GM11168 (cell line): ENCODE measurements around the gene S100A3.

ENCODE experiments used
- in situ Hi-C: fragments of 300-500 bp; cut with MboI; formaldehyde crosslinking; loops from one replicate; pipeline ENCODE4 v1.12.0; 2022; ENCODE audit warnings: low sequenced_read_pairs; ENCODE audit not compliant: unreplicated experiment

Gene S100A3

GRCh38 chr1:153519242-153519641, 29.8 kb downstream of the S100A3 start:
- in situ Hi-C loops: loop anchor here (5.0 to 25.0 kb wide), 2 partner anchors 103 to 468 kb away; partner anchors contain the start of genes JTB, RAB13 and RPS27

- in situ Hi-C loops: loop anchor here (5.0 to 25.0 kb wide), 2 partner anchors 107 to 472 kb away; partner anchors contain the start of genes JTB, RAB13 and RPS27
Measured at GRCh38 chr1:153515504-153516394, 33.3 kb downstream of the S100A3 start.

GRCh38 chr1:153513666-153514065, 35.4 kb downstream of the S100A3 start:
- in situ Hi-C loops: loop anchor here (25.0 kb wide), 1 partner anchor 474 kb away; the partner anchor contains the start of genes JTB, RAB13 and RPS27

- in situ Hi-C loops: loop anchor here (25.0 kb wide), 1 partner anchor 474 kb away; the partner anchor contains the start of genes JTB, RAB13 and RPS27
Measured at GRCh38 chr1:153513023-153513422, 36.0 kb downstream of the S100A3 start.

GRCh38 chr1:153510984-153511410, 38.1 kb downstream of the S100A3 start:
- in situ Hi-C loops: loop anchor here (25.0 kb wide), 1 partner anchor 476 kb away; the partner anchor contains the start of genes JTB, RAB13 and RPS27

GRCh38 chr1:153509729-153510354, 39.2 kb downstream of the S100A3 start:
- in situ Hi-C loops: loop anchor here (5.0 to 25.0 kb wide), 2 partner anchors 52 to 477 kb away; partner anchors contain the start of genes JTB, RAB13 and RPS27

- in situ Hi-C loops: loop anchor here (5.0 to 25.0 kb wide), 2 partner anchors 53 to 478 kb away; partner anchors contain the start of genes JTB, RAB13 and RPS27
Measured at GRCh38 chr1:153509036-153509435, 40.0 kb downstream of the S100A3 start.

GRCh38 chr1:153507926-153508583, 41.0 kb downstream of the S100A3 start:
- in situ Hi-C loops: loop anchor here (5.0 to 25.0 kb wide), 2 partner anchors 54 to 479 kb away; partner anchors contain the start of genes JTB, RAB13 and RPS27

GRCh38 chr1:153506831-153507413, 42.1 kb downstream of the S100A3 start:
- in situ Hi-C loops: loop anchor here (5.0 to 25.0 kb wide), 2 partner anchors 55 to 480 kb away; partner anchors contain the start of genes JTB, RAB13 and RPS27

GRCh38 chr1:153506386-153506785, 42.7 kb downstream of the S100A3 start:
- in situ Hi-C loops: loop anchor here (5.0 to 25.0 kb wide), 2 partner anchors 56 to 481 kb away; partner anchors contain the start of genes JTB, RAB13 and RPS27

- in situ Hi-C loops: loop anchor here (5.0 to 25.0 kb wide), 2 partner anchors 57 to 482 kb away; partner anchors contain the start of genes JTB, RAB13 and RPS27
Measured at GRCh38 chr1:153505576-153505975, 43.5 kb downstream of the S100A3 start.

GRCh38 chr1:153503766-153504165, 45.3 kb downstream of the S100A3 start:
- in situ Hi-C loops: loop anchor here (25.0 kb wide), 1 partner anchor 484 kb away; the partner anchor contains the start of genes JTB, RAB13 and RPS27

- in situ Hi-C loops: no loop called here
Measured at GRCh38 chr1:153498746-153499145, 50.3 kb downstream of the S100A3 start.
